Muscle of leg (tissue), 11 donors: Measurements from ENCODE around the gene CCDC71. TPM values are rescaled to one million over a fixed set of nuclear protein-coding genes. Genes with fewer than 3 reads are reported as not detected.
A peak's percentile ranks its signal among the peaks of the same experiment; 100 is the strongest.

Experiments used
- DNase-seq: peaks from one replicate; pipeline ENCODE4 v3.0.0; 2013
- H3K27ac ChIP-seq: one replicate; pipeline ENCODE4 v1.5.1; 2013; ENCODE audit warnings: mild to moderate bottlenecking, low read length, control low read depth
- H3K27me3 ChIP-seq: one replicate; pipeline ENCODE4 v1.6.1; 2013; ENCODE audit warnings: low read length; ENCODE audit not compliant: control insufficient read depth, insufficient read depth
- H3K36me3 ChIP-seq: one replicate; pipeline ENCODE4 v1.6.1; 2013; ENCODE audit warnings: low read length; ENCODE audit not compliant: control insufficient read depth, insufficient read depth
- H3K4me1 ChIP-seq: one replicate; pipeline ENCODE4 v1.6.1; 2013; ENCODE audit warnings: low read length; ENCODE audit not compliant: control insufficient read depth, insufficient read depth
- H3K4me3 ChIP-seq: one replicate; pipeline ENCODE4 v1.5.1; 2013; ENCODE audit warnings: low read length, control low read depth
- H3K9me3 ChIP-seq: replicated peaks from 2 replicates; pipeline ENCODE4 v1.6.1; 2013; ENCODE audit warnings: low read depth, low read length; ENCODE audit not compliant: control insufficient read depth
- WGBS: methylation state at CpG from one replicate; pipeline ENCODE4 v1.1.5; 2013; ENCODE audit warnings: missing lambda C conversion rate; ENCODE audit not compliant: insufficient coverage; 5-methylcytosine and 5-hydroxymethylcytosine counted together
- polyA plus RNA-seq, 8 donors: library from polyadenylated mRNA; unstranded; fragments of 120-200 nt; gene quantifications; one replicate each; pipeline versions ENCODE4 v1.2.1 to v1.2.3, GENCODE V29; 2013; ENCODE audit warnings: inconsistent platforms in 1 of 8, low replicate concordance in 1 of 8; ENCODE audit not compliant: insufficient read length in 8 of 8, insufficient read depth in 1 of 8
- total RNA-seq: library from RNA; stranded (reverse); fragments of 120-200 nt; gene quantifications from one replicate; pipeline ENCODE4 v1.2.4, GENCODE V29; 2013

Gene CCDC71
- total and polyA plus RNA-seq, 9 donors, result 13.7 to 19.3 (median 16.3) TPM

DNA sequence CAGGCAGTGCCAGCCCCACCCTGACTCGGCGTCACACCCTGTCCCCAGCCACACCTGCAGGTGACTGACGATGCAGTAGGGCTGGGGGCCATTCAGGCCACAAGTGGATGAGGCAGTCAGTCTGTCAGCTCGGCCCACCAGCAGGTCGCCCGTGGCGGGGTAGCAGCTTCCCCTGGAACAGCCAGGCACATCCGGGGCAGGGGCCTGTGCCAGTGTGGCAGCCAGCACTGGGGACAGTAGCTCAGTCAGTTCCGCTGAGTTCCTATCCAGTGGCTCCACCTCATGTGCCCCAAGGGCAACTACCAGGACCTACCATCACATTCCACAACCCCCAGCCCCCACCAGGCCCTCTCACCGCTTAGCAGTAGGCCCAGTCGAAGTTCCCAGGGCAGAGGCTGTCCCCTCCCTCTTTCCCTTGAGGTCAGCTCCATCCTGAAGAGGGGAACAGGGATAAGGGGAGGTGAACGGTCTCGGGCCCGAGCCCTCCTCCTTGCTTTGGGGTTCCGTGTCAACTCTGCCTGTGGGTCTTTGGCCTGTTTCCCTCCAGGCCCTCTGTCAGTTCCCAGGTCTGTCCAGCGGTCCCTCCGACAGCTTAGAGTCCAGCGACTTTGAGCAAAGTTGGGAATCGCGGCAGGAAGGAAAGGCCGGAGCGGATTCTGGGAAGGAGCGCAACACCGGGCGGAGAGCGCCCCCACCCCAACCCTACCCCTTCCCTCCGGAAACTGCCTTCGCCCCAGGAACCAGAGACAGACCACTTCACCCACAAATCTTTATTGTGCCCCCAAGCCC lies 33.5 kb downstream of the CCDC71 start, which contains the start of gene LAMB2:
Gene LAMB2 (minus strand): TSS at position 614 of the 789 bp plus-strand sequence. CDS start 183 bp downstream, at position 431.
- Histone ChIP-seq H3K9me3 (no peaks in the 10 kb centered on the region), H3K27me3 (no peaks in the 10 kb centered on the region), H3K4me3 (peak within 1 kb of the TSS; percentile 95), H3K4me1 (peaks cover 33% of the 10 kb centered on the region), H3K27ac (peak within 1 kb of the TSS; percentile 87), H3K36me3 (peaks cover 40% of the 10 kb centered on the region)
- DNase-seq, result peak; percentile 93
- WGBS, result 11% methylated on average over 11 of the region's 28 CpGs

DNA sequence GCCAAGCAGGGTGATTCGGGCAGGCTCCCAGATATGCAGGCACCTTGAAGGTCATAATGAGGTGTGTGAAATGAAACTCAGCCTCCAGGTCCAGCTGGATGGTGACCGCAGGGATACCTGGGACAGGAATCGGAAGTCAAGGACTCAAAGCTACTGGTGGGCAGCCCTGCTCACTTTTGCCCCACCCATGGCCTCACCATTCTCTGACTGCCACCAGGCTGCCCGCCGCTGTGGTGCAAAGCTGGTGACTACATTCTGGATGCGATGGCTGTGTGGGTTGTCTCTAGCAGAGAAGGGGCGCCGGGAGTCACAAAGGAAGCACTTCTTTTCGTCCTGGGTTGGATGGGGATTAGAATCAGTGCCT lies 34.1 kb downstream of the CCDC71 start:
- Histone ChIP-seq H3K9me3 (no peaks in the 10 kb centered on the region), H3K4me1 (peaks cover 33% of the 10 kb centered on the region), H3K4me3 (peak overlapping the region; percentile 95), H3K36me3 (peaks cover 42% of the 10 kb centered on the region), H3K27ac (peak overlapping the region; percentile 87), H3K27me3 (no peaks in the 10 kb centered on the region)
- WGBS, result 43% methylated on average over 2 of the region's 9 CpGs
- DNase-seq, result no peak

DNA sequence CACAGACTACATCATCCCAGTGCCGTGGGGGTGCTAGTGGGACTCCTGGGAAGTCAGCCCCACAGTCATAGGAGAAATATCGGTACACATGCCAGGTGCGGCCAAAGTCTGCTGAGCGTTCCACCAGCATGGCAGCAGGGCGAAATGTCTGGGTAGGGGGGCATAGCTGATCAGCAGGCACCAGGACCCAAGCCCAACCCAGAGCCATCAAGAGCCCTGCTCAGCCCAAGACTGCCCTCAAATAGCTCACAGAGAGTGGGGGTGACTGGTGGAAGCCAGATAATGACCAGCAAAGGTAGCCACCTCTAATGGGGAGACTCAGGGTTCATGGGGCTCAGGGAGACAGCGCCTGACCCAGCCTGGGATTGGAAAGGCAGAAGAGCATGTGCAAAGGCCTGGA lies 34.6 kb downstream of the CCDC71 start:
- DNase-seq, result no peak
- H3K36me3 ChIP-seq, result peaks cover 46% of the 10 kb centered on the region
- no peaks in the 10 kb centered on the region for H3K9me3 ChIP-seq
- H3K4me1 ChIP-seq, result peaks cover 33% of the 10 kb centered on the region
- peak overlapping the region; percentile 95 for H3K4me3 ChIP-seq
- 89% methylated on average over 6 of the region's 6 CpGs for WGBS
- peak overlapping the region; percentile 13 for H3K27ac ChIP-seq
- no peaks in the 10 kb centered on the region for H3K27me3 ChIP-seq

DNA sequence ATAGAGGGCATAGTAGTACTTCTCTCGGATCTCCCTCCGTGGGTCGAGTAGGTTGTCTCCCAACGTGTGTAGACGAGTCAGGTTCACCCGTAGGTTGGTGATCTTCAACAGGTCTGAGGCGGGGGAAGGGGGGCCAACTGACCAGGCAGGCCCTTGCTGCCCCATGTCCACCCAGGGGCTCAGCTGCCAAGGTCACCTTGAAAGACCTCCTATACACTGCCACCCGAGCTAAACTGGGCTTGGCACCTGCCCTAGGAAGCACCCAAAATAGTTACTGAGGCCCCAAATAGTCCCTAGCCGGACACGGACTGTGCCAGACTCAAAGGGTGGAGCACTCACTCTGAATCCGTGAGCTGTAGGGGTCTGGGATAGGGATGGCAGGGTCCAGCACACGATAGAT lies 35.1 kb downstream of the CCDC71 start:
- Histone ChIP-seq H3K4me1 (peaks cover 33% of the 10 kb centered on the region), H3K27me3 (no peaks in the 10 kb centered on the region), H3K4me3 (peak overlapping the region; percentile 95), H3K36me3 (peaks cover 51% of the 10 kb centered on the region), H3K9me3 (no peaks in the 10 kb centered on the region), H3K27ac (peak overlapping the region; percentile 13)
- WGBS, result 86% methylated on average over 6 of the region's 12 CpGs
- no peak for DNase-seq

DNA sequence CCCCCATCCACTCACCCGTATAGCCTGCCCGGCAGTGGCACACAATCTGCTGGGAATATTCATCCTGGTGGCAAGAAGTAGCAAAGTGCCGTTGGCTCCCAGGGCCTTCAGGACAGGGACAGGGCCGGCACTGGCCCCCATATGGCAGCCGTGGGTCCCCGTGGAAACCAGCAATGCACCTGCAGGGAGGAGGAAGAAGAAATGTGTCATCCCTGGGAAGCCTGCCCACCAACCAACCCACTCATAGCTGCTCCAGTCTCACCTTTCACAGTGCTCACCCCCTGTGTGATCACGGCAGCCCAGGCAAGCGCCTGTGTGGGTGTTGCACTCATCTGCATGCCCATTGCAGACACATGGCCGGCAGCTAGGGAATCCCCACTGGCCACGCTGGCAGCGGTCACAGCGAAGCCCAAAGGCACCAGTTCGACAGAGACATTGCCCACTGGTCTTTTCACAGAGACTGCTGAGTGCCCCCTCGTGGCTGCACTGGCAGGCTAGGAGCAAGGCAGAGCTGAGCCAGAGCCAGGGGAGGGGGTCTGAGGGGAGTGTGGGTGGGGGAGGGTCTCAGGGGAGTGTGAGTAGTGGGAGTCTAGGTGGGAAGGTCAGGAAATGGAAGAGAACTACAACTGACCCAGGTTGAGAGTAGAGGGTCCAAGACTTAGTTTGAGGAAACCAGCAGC lies 41.0 kb downstream of the CCDC71 start:
- H3K9me3 ChIP-seq, result no peaks in the 10 kb centered on the region
- H3K4me1 ChIP-seq, result peaks cover 9% of the 10 kb centered on the region
- H3K27me3 ChIP-seq, result no peaks in the 10 kb centered on the region
- peaks cover 84% of the 10 kb centered on the region for H3K36me3 ChIP-seq
- 63% methylated on average over 10 of the region's 14 CpGs for WGBS
- no peak overlapping the region for H3K4me3 ChIP-seq
- H3K27ac ChIP-seq, result no peak overlapping the region
- no peak for DNase-seq

DNA sequence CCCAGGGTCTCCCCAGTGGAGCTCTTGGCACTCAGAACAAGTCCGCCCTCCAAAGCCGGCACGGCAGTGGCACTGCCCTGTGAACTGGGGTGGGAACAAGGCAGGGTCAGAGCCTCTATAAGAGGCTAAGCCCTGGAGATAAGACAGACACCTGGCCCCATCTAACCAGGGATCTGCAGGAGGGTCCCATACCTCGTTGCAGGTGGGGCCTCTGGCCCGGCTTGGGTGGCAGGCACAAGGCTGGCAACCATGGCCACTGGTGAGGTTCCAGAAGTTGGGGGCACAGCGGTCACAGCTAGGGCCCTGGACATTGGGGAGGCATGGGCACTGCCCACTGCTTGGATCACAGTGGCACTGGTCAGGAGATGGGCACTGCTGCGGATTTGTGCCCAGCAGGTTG lies 41.9 kb downstream of the CCDC71 start:
- no peak for DNase-seq
- Histone ChIP-seq H3K9me3 (no peaks in the 10 kb centered on the region), H3K27me3 (no peaks in the 10 kb centered on the region), H3K36me3 (peaks cover 77% of the 10 kb centered on the region), H3K27ac (no peak overlapping the region), H3K4me1 (peaks cover 15% of the 10 kb centered on the region), H3K4me3 (no peak overlapping the region)
- WGBS, result 90% methylated on average over 7 of the region's 7 CpGs

DNA sequence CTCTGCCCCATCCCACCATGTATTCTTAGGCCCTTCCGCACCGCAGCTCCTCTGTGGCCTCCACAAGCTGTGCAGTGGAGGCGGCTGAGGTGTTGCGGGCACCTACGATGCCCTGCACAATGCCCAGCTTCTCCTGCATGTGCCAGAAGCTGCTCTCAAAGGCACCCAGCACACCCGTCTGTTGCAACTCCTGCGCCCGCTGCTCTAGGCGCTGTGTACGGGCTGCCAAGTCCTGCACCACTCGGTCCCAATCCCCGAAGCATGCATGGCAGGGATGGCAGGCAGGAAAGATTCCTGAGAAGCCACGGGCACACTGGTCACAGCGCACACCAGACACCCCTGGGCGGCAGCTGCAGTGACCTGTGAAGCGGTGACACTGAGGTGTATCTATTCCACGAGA lies 42.4 kb downstream of the CCDC71 start:
- H3K36me3 ChIP-seq, result peaks cover 77% of the 10 kb centered on the region
- no peaks in the 10 kb centered on the region for H3K27me3 ChIP-seq
- WGBS, result 93% methylated on average over 15 of the region's 17 CpGs
- no peak overlapping the region for H3K4me3 ChIP-seq
- peaks cover 18% of the 10 kb centered on the region for H3K4me1 ChIP-seq
- no peak overlapping the region for H3K27ac ChIP-seq
- no peaks in the 10 kb centered on the region for H3K9me3 ChIP-seq
- no peak for DNase-seq

DNA sequence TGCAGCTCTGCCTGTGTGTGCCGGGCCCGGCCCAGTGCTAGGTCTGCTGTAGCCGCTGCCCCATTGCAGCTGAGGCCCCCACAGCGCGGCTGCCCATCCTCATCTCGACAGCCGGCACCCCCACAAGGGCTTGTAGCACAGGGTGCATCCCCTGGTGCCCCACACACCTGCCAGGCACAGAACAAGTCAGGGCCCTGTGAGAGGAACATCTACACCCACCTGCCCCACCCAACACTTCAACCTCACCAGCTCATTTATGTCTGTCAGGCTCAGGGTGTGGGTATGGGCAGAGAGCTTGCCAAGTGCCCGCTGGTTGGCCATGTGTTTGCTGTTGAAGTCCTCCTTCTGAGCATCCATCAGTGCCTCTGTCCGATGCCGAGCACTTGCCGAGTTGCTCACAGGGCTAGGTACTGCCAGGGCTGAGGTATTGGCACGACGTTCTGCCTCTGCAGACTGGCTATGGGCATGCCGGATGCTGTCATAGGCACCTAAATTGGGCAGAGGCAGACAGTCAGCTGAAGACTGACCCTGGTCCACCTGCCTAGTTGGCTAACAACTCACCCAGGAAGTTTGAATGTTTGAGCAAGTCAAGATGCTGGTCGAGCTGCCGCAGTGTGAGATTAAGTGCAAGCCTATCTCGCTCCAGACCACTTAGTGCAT lies 43.1 kb downstream of the CCDC71 start:
- no peak for DNase-seq
- WGBS, result 96% methylated on average over 16 of the region's 17 CpGs
- peaks cover 77% of the 10 kb centered on the region for H3K36me3 ChIP-seq

DNA sequence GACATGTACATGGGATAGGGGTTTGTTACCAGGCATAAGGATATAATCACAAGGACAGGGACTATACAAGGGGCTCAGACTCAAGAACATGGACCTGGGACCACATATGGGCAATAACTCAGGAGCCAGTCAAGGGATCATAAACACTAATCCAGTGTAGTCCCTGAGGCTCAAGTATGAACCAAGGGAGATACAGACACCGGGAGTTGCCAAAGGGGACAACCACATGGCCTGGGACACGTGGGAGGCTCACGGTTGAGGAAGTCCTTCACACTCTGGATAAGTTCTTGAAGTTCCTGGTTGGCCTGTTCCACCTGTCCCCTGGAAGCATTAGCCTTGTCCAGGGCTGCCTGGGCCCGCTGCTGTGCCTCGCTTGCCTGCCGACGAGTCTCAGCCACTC lies 43.7 kb downstream of the CCDC71 start:
- 81% methylated on average over 7 of the region's 7 CpGs for WGBS
- Histone ChIP-seq H3K9me3 (no peaks in the 10 kb centered on the region), H3K36me3 (peaks cover 82% of the 10 kb centered on the region), H3K4me3 (no peak overlapping the region), H3K27me3 (no peaks in the 10 kb centered on the region), H3K27ac (no peak overlapping the region), H3K4me1 (peaks cover 18% of the 10 kb centered on the region)
- no peak for DNase-seq

More for the DNA sequence above, 43.1 kb downstream of the CCDC71 start:
- no peaks in the 10 kb centered on the region for H3K27me3 ChIP-seq
- peaks cover 18% of the 10 kb centered on the region for H3K4me1 ChIP-seq
- no peak overlapping the region for H3K4me3 ChIP-seq
- H3K27ac ChIP-seq, result no peak overlapping the region
- no peaks in the 10 kb centered on the region for H3K9me3 ChIP-seq

DNA sequence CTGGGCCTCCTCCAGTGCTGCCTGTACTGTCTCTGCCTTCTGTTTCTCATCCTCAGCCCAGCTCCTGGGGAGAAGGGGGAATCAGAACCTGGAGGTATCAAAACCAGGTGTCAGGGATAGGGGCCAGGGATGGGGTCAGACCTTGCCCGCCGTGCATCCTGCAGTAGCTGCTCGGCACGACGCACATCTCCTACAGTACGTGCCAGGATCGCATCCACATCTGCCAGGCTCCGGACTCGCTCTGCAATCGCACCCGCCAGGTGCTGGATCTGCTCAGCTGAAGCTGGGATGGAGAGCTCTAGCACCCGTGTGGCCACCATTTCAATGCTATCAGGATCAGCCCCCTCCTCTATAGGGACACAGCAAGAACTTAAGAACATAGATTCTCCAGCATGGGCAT lies 44.1 kb downstream of the CCDC71 start:
- Histone ChIP-seq H3K4me1 (peaks cover 18% of the 10 kb centered on the region), H3K9me3 (no peaks in the 10 kb centered on the region), H3K4me3 (no peak overlapping the region), H3K27ac (no peak overlapping the region), H3K36me3 (peaks cover 83% of the 10 kb centered on the region), H3K27me3 (no peaks in the 10 kb centered on the region)
- DNase-seq, result no peak
- WGBS, result 89% methylated on average over 11 of the region's 12 CpGs
